HepG2 (cell line): ENCODE results near the gene VEGFA. TPM values are rescaled to one million over a fixed set of nuclear protein-coding genes. Genes with fewer than 3 reads are reported as not detected.

Experiments
- HIC2 ChIP-seq: sonication (generic); formaldehyde crosslinking; IDR thresholded peaks from 2 replicates; pipeline ENCODE4 v1.9.0; 2022; ENCODE audit warnings: low read depth, missing genetic modification reagents
- MXI1 ChIP-seq: IDR thresholded peaks from 3 replicates; pipeline ENCODE4 v1.6.1; 2012; ENCODE audit warnings: low read depth, low read length, inconsistent platforms, borderline replicate concordance
- NFYB ChIP-seq: sonication (generic); formaldehyde crosslinking; IDR thresholded peaks from 2 replicates; pipeline ENCODE4 v1.4.0; 2020; ENCODE audit warnings: missing genetic modification reagents
- PRPF4 ChIP-seq: fragments of 200-400 bp; formaldehyde crosslinking; IDR thresholded peaks from 2 replicates; pipeline ENCODE4 v1.6.1; 2016; ENCODE audit warnings: low read length, low read depth; ENCODE audit not compliant: poor library complexity, severe bottlenecking
- RBFOX2 ChIP-seq: fragments of 200-400 bp; formaldehyde crosslinking; IDR thresholded peaks from 2 replicates; pipeline ENCODE4 v1.6.1; 2017; ENCODE audit warnings: low read depth, mild to moderate bottlenecking, low read length
- SCMH1 ChIP-seq: sonication (generic); formaldehyde crosslinking; IDR thresholded peaks from 2 replicates; pipeline ENCODE4 v1.9.0; 2021; ENCODE audit warnings: missing genetic modification reagents, mild to moderate bottlenecking, borderline replicate concordance
- U2AF2 ChIP-seq: fragments of 200-400 bp; formaldehyde crosslinking; IDR thresholded peaks from 2 replicates; pipeline ENCODE4 v1.6.1; 2017; ENCODE audit warnings: low read depth, mild to moderate bottlenecking, low read length
- ZBTB7B ChIP-seq: sonication (generic); formaldehyde crosslinking; IDR thresholded peaks from 2 replicates; pipeline ENCODE4 v1.4.0; 2020; ENCODE audit warnings: missing genetic modification reagents
- ZFP1 ChIP-seq: IDR thresholded peaks from 2 replicates; pipeline ENCODE4 v1.6.1; 2016
- ZMAT3 ChIP-seq: sonication (generic); formaldehyde crosslinking; conservative IDR thresholded peaks from 2 replicates; pipeline ENCODE4 v1.7.0; 2021; ENCODE audit warnings: missing genetic modification reagents
- ZNF574 ChIP-seq: sonication (generic); formaldehyde crosslinking; IDR thresholded peaks from 2 replicates; pipeline ENCODE4 v1.4.0; 2020; ENCODE audit warnings: missing genetic modification reagents
- polyA plus RNA-seq, 8 experiments: library from polyadenylated mRNA; depleted of rRNA in 3 of 8; stranded (reverse) in 7 of 8; unstranded in 1 of 8; fragments of >200 nt; fragmentation: Illumina TruSeq in 4 of 8; extraction: Trizol in 4 of 8; gene quantifications; 2 replicates each; pipeline versions ENCODE4 v1.2.1 to v1.2.3, GENCODE V29; 2011 to 2016; ENCODE audit warnings: low read depth in 4 of 8, missing spikeins in 1 of 8, mixed read lengths in 1 of 8; ENCODE audit not compliant: insufficient read depth in 1 of 8
- total RNA-seq, 5 experiments: library from RNA; depleted of rRNA; stranded (reverse); fragments of >200 nt; fragmentation: Illumina TruSeq; extraction: Trizol; gene quantifications; 2 replicates each; pipeline ENCODE4 v1.2.3, GENCODE V29; 2016; ENCODE audit warnings: low read depth in 1 of 5
- TF ChIP-seq, protein P1 (sequence below): sonication (generic); formaldehyde crosslinking; conservative IDR thresholded peaks from 2 replicates; pipeline ENCODE4 v1.4.0; 2020; ENCODE audit warnings: mild to moderate bottlenecking, missing genetic modification reagents, moderate library complexity
- TF ChIP-seq, protein P2 (sequence below): sonication (generic); formaldehyde crosslinking; IDR thresholded peaks from 2 replicates; pipeline ENCODE4 v1.4.0; 2020; ENCODE audit warnings: missing genetic modification reagents
- TF ChIP-seq, protein P3 (sequence below): sonication (generic); formaldehyde crosslinking; IDR thresholded peaks from 2 replicates; pipeline ENCODE4 v1.9.0; 2021; ENCODE audit warnings: missing genetic modification reagents, mild to moderate bottlenecking, borderline replicate concordance

VEGFA gene
- total and polyA plus RNA-seq, 2 of the 13 experiments (the other 11 are each of a cell fraction or from before 2014, with no cell fraction given) = 68.1 to 629 TPM

DNA sequence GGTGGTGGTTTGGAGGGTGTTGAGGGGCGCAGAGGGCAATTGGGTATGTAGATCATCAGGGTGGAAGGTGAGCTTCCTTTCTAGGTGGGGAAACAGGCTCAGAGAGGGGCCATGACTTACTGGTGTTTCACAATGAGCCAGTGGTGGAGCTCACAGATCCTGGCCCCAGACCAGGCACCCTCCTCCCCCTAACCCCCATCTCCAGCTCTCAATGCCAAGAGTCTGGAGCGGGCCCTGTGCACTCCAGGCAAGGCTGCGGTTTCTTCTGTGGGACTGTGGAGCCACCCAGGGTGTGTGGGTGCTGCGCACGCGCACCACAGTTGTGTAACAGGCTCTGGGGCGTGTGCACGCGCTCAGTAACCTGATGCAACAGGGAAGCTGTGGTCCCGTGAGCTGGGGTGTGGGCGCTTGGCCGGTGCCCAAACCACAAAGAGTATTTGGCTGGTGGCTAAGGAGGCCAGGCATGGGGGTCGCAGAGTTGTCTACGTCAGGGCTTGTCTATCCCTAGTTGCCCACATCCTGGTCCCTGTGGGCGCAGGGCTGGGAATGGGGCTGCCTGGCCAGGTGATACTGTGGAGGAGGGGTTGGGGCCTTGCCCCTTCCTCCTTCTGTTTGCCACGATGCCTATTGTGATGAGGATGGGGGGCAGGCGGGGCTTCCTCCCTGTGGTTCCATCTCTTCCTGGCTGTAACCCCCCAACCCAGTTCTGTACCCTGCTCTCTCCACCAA, 44.9 kb upstream of the VEGFA start (continued):
- TF ChIP-seq, protein P1, sequence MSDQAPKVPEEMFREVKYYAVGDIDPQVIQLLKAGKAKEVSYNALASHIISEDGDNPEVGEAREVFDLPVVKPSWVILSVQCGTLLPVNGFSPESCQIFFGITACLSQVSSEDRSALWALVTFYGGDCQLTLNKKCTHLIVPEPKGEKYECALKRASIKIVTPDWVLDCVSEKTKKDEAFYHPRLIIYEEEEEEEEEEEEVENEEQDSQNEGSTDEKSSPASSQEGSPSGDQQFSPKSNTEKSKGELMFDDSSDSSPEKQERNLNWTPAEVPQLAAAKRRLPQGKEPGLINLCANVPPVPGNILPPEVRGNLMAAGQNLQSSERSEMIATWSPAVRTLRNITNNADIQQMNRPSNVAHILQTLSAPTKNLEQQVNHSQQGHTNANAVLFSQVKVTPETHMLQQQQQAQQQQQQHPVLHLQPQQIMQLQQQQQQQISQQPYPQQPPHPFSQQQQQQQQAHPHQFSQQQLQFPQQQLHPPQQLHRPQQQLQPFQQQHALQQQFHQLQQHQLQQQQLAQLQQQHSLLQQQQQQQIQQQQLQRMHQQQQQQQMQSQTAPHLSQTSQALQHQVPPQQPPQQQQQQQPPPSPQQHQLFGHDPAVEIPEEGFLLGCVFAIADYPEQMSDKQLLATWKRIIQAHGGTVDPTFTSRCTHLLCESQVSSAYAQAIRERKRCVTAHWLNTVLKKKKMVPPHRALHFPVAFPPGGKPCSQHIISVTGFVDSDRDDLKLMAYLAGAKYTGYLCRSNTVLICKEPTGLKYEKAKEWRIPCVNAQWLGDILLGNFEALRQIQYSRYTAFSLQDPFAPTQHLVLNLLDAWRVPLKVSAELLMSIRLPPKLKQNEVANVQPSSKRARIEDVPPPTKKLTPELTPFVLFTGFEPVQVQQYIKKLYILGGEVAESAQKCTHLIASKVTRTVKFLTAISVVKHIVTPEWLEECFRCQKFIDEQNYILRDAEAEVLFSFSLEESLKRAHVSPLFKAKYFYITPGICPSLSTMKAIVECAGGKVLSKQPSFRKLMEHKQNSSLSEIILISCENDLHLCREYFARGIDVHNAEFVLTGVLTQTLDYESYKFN (CRISPR knock-in tag) = no peak; the same call in 1 of the 2 replicates
- TF ChIP-seq, protein P2, sequence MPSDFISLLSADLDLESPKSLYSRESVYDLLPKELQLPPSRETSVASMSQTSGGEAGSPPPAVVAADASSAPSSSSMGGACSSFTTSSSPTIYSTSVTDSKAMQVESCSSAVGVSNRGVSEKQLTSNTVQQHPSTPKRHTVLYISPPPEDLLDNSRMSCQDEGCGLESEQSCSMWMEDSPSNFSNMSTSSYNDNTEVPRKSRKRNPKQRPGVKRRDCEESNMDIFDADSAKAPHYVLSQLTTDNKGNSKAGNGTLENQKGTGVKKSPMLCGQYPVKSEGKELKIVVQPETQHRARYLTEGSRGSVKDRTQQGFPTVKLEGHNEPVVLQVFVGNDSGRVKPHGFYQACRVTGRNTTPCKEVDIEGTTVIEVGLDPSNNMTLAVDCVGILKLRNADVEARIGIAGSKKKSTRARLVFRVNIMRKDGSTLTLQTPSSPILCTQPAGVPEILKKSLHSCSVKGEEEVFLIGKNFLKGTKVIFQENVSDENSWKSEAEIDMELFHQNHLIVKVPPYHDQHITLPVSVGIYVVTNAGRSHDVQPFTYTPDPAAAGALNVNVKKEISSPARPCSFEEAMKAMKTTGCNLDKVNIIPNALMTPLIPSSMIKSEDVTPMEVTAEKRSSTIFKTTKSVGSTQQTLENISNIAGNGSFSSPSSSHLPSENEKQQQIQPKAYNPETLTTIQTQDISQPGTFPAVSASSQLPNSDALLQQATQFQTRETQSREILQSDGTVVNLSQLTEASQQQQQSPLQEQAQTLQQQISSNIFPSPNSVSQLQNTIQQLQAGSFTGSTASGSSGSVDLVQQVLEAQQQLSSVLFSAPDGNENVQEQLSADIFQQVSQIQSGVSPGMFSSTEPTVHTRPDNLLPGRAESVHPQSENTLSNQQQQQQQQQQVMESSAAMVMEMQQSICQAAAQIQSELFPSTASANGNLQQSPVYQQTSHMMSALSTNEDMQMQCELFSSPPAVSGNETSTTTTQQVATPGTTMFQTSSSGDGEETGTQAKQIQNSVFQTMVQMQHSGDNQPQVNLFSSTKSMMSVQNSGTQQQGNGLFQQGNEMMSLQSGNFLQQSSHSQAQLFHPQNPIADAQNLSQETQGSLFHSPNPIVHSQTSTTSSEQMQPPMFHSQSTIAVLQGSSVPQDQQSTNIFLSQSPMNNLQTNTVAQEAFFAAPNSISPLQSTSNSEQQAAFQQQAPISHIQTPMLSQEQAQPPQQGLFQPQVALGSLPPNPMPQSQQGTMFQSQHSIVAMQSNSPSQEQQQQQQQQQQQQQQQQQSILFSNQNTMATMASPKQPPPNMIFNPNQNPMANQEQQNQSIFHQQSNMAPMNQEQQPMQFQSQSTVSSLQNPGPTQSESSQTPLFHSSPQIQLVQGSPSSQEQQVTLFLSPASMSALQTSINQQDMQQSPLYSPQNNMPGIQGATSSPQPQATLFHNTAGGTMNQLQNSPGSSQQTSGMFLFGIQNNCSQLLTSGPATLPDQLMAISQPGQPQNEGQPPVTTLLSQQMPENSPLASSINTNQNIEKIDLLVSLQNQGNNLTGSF (CRISPR knock-in tag) = no peak
- TF ChIP-seq NFYB (CRISPR knock-in tag) (no peak), HIC2 (CRISPR knock-in tag) (peak; percentile 72), RBFOX2 (peak; percentile 65), U2AF2 (no peak), ZBTB7B (peak; percentile 85), ZMAT3 (CRISPR knock-in tag) (no peak; the same call in 1 of the 2 replicates), MXI1 (peak; percentile 70; the same call in 2 of the 3 replicates), ZFP1 (CRISPR knock-in tag) (no peak), SCMH1 (CRISPR knock-in tag) (no peak), PRPF4 (no peak), ZNF574 (CRISPR knock-in tag) (peak; percentile 62; the same call in 1 of the 2 replicates)
- TF ChIP-seq, protein P3, sequence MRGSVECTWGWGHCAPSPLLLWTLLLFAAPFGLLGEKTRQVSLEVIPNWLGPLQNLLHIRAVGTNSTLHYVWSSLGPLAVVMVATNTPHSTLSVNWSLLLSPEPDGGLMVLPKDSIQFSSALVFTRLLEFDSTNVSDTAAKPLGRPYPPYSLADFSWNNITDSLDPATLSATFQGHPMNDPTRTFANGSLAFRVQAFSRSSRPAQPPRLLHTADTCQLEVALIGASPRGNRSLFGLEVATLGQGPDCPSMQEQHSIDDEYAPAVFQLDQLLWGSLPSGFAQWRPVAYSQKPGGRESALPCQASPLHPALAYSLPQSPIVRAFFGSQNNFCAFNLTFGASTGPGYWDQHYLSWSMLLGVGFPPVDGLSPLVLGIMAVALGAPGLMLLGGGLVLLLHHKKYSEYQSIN (CRISPR knock-in tag) = no peak
